GM06990 (cell line): ENCODE measurements around the gene ARHGAP24.

Source experiments
- DNase-seq: peaks from one replicate; pipeline ENCODE4 v3.0.0-alpha.2; 2011; ENCODE audit not compliant: insufficient read length; ENCODE audit errors: extremely low read depth
- H3K27me3 ChIP-seq: replicated peaks from 2 replicates; pipeline ENCODE4 v1.6.0; 2011; ENCODE audit warnings: low read length; ENCODE audit not compliant: control insufficient read depth, insufficient read depth
- H3K36me3 ChIP-seq: 2 replicates; pipeline ENCODE4 v1.5.1; 2011; ENCODE audit warnings: low read length; ENCODE audit not compliant: control insufficient read depth, insufficient read depth
- H3K4me3 ChIP-seq: replicated peaks from 2 replicates; pipeline ENCODE4 v1.5.1; 2011; ENCODE audit warnings: low read depth, mild to moderate bottlenecking, control low read depth, low read length
- CTCF ChIP-seq: IDR thresholded peaks from 2 replicates; pipeline ENCODE4 v1.5.1; 2011; ENCODE audit warnings: low read length, control low read depth, mild to moderate bottlenecking, inconsistent platforms; ENCODE audit not compliant: insufficient read depth, poor library complexity, severe bottlenecking

Gene ARHGAP24

GRCh38 chr4:85474818-85475630, at the start of gene ARHGAP24:
Gene ARHGAP24, plus strand, starts transcription at chr4:85475150.
- no peak for TF ChIP-seq CTCF
- no peaks in the 10 kb centered on the region for H3K36me3 ChIP-seq
- peak; percentile 80 for DNase-seq
- H3K27me3 ChIP-seq, result no peaks in the 10 kb centered on the region
- H3K4me3 ChIP-seq, result peak within 1 kb of the TSS; percentile 67

- TF ChIP-seq CTCF, result no peak
- Histone ChIP-seq H3K36me3 (no peaks in the 10 kb centered on the region), H3K27me3 (no peaks in the 10 kb centered on the region), H3K4me3 (no peak overlapping the region)
- no peak for DNase-seq
These were observed 48.6 kb upstream of the ARHGAP24 start for GRCh38 chr4:85426366-85426765.

GRCh38 chr4:85427123-85427522, 47.8 kb upstream of the ARHGAP24 start:
- no peak for DNase-seq
- H3K27me3 ChIP-seq, result no peaks in the 10 kb centered on the region
- no peak overlapping the region for H3K4me3 ChIP-seq
- no peaks in the 10 kb centered on the region for H3K36me3 ChIP-seq
- TF ChIP-seq CTCF, result no peak

GRCh38 chr4:85430226-85430625, 44.7 kb upstream of the ARHGAP24 start:
- H3K4me3 ChIP-seq, result no peak overlapping the region
- no peaks in the 10 kb centered on the region for H3K36me3 ChIP-seq
- no peak for DNase-seq
- no peaks in the 10 kb centered on the region for H3K27me3 ChIP-seq
- TF ChIP-seq CTCF, result no peak

- H3K27me3 ChIP-seq, result no peaks in the 10 kb centered on the region
- no peak for TF ChIP-seq CTCF
- no peak overlapping the region for H3K4me3 ChIP-seq
- no peaks in the 10 kb centered on the region for H3K36me3 ChIP-seq
- DNase-seq, result no peak
These were observed 44.3 kb upstream of the ARHGAP24 start for GRCh38 chr4:85430697-85431096.
